IMR-90 (cell line): ENCODE measurements around the gene PGLYRP3. TPM values are rescaled to one million over a fixed set of nuclear protein-coding genes. Genes with fewer than 3 reads are reported as not detected.

Source experiments
- ATAC-seq: fragments of 200-7000 bp; cut with Tn5 transposase; 2 replicates; pipeline ENCODE4 v1.9.1; 2020; ENCODE audit warnings: low read depth, mild to moderate bottlenecking, moderate library complexity
- BruUV-seq: library from RNA; stranded (reverse); fragments of 400-500 nt; replicated peaks from 2 replicates; lab custom pipeline; 2021; lab: Mats Ljungman, UMichigan
- CTCF ChIA-PET: fragments of 300-600 bp; formaldehyde crosslinking; extraction: SDS; loops from one replicate; lab custom pipeline; 2021; ENCODE audit warnings: antibody characterized with exemption; lab: Yijun Ruan, JAX
- POLR2A ChIA-PET: fragments of 300-600 bp; sonication (Branson Sonifier 250); formaldehyde crosslinking; loops from one replicate; lab custom pipeline; 2022; ENCODE audit warnings: antibody characterized with exemption; ENCODE audit not compliant: unreplicated experiment; lab: Charles Lee
- DNase-seq: peaks from one replicate; pipeline ENCODE4 v3.0.0; 2013
- H2AFZ ChIP-seq: replicated peaks from 2 replicates; pipeline ENCODE3; 2013; ENCODE audit warnings: low read length, mild to moderate bottlenecking; ENCODE audit not compliant: poor library complexity
- H2AK5ac ChIP-seq: 2 replicates; pipeline ENCODE4 v1.6.1; 2013; ENCODE audit warnings: low read depth, low read length, inconsistent platforms
- H2AK9ac ChIP-seq: replicated peaks from 2 replicates; pipeline ENCODE3; 2013; ENCODE audit warnings: mild to moderate bottlenecking, low read depth, low read length, moderate library complexity; ENCODE audit not compliant: poor library complexity
- H2BK120ac ChIP-seq: 2 replicates; pipeline ENCODE4 v1.6.1; 2013; ENCODE audit warnings: low read depth, low read length, inconsistent platforms
- H2BK15ac ChIP-seq: 3 replicates; pipeline ENCODE4 v1.6.1; 2013; ENCODE audit warnings: low read depth, low read length, inconsistent platforms
- H2BK20ac ChIP-seq: 2 replicates; pipeline ENCODE4 v1.6.1; 2013; ENCODE audit warnings: low read depth, mild to moderate bottlenecking, inconsistent platforms, low read length, moderate library complexity
- H2BK5ac ChIP-seq: 2 replicates; pipeline ENCODE4 v1.6.1; 2013; ENCODE audit warnings: mild to moderate bottlenecking, low read depth, low read length, inconsistent platforms; ENCODE audit not compliant: poor library complexity, severe bottlenecking
- H3K14ac ChIP-seq: replicated peaks from 2 replicates; pipeline ENCODE4 v1.6.1; 2013; ENCODE audit warnings: low read depth, low read length, inconsistent platforms
- H3K18ac ChIP-seq: 2 replicates; pipeline ENCODE4 v1.6.1; 2013; ENCODE audit warnings: low read depth, low read length, control low read depth
- H3K23ac ChIP-seq: 2 replicates; pipeline ENCODE4 v1.6.1; 2013; ENCODE audit warnings: low read depth, low read length, inconsistent platforms
- H3K27ac ChIP-seq: 2 replicates; pipeline ENCODE4 v1.5.1; 2013; ENCODE audit warnings: mild to moderate bottlenecking, control low read depth, low read length; ENCODE audit not compliant: insufficient read depth
- H3K27me3 ChIP-seq: 2 replicates; pipeline ENCODE4 v1.6.1; 2013; ENCODE audit warnings: low read length; ENCODE audit not compliant: control insufficient read depth, insufficient read depth
- H3K36me3 ChIP-seq: 2 replicates; pipeline ENCODE4 v1.6.1; 2013; ENCODE audit warnings: low read length, mixed read lengths; ENCODE audit not compliant: control insufficient read depth, insufficient read depth
- H3K4ac ChIP-seq: 2 replicates; pipeline ENCODE4 v1.6.1; 2013; ENCODE audit warnings: low read depth, low read length, inconsistent platforms
- H3K4me1 ChIP-seq: 2 replicates; pipeline ENCODE4 v1.6.1; 2013; ENCODE audit warnings: low read length, mixed read lengths; ENCODE audit not compliant: control insufficient read depth, insufficient read depth
- H3K4me2 ChIP-seq: 2 replicates; pipeline ENCODE4 v1.6.1; 2013; ENCODE audit warnings: low read depth, mild to moderate bottlenecking, control low read depth, low read length, moderate library complexity
- H3K4me3 ChIP-seq: 2 replicates; pipeline ENCODE4 v1.5.1; 2013; ENCODE audit warnings: low read depth, mild to moderate bottlenecking, control low read depth, low read length, moderate library complexity; ENCODE audit not compliant: insufficient read depth
- H3K56ac ChIP-seq: 2 replicates; pipeline ENCODE4 v1.6.1; 2013; ENCODE audit warnings: low read length, inconsistent platforms; ENCODE audit not compliant: insufficient read depth; ENCODE audit errors: extremely low read depth
- H3K79me1 ChIP-seq, 2 experiments: 2 replicates each; pipeline ENCODE4 v1.6.1; 2013; ENCODE audit warnings: low read length in 2 of 2, inconsistent platforms in 1 of 2, low read depth in 1 of 2
- H3K9ac ChIP-seq: 2 replicates; pipeline ENCODE4 v1.6.1; 2013; ENCODE audit warnings: low read depth, low read length, control low read depth
- H3K9me1 ChIP-seq: 2 replicates; pipeline ENCODE4 v1.6.1; 2013; ENCODE audit warnings: low read length, inconsistent platforms; ENCODE audit not compliant: insufficient read depth
- H3K9me3 ChIP-seq: 2 replicates; pipeline ENCODE4 v1.6.1; 2013; ENCODE audit warnings: low read length; ENCODE audit not compliant: control insufficient read depth, insufficient read depth
- H4K20me1 ChIP-seq: 2 replicates; pipeline ENCODE4 v1.6.1; 2013; ENCODE audit warnings: low read length, inconsistent platforms; ENCODE audit not compliant: insufficient read depth
- H4K5ac ChIP-seq: 2 replicates; pipeline ENCODE4 v1.6.1; 2013; ENCODE audit warnings: mild to moderate bottlenecking, low read depth, low read length, control low read depth
- H4K8ac ChIP-seq, 2 experiments: 2 replicates each; pipeline ENCODE4 v1.6.1; 2013; ENCODE audit warnings: low read depth in 2 of 2, low read length in 2 of 2, control low read depth in 1 of 2, inconsistent platforms in 1 of 2
- H4K91ac ChIP-seq: 2 replicates; pipeline ENCODE4 v1.6.1; 2013; ENCODE audit warnings: low read depth, low read length, inconsistent platforms; ENCODE audit not compliant: insufficient read depth
- BHLHE40 ChIP-seq: fragments of 150-350 bp; IDR thresholded peaks from 2 replicates; pipeline ENCODE4 v1.6.1; 2016; ENCODE audit warnings: mild to moderate bottlenecking, low read depth, low read length
- CHD1 ChIP-seq: IDR thresholded peaks from 2 replicates; pipeline ENCODE4 v1.6.1; 2012; ENCODE audit warnings: low read depth, low read length, improper control_type of control experiment
- CTCF ChIP-seq: conservative IDR thresholded peaks from 2 replicates; pipeline ENCODE4 v1.5.1; 2012; ENCODE audit warnings: mild to moderate bottlenecking, low read depth, low read length, improper control_type of control experiment
- ELK1 ChIP-seq: fragments of 150-350 bp; IDR thresholded peaks from 2 replicates; pipeline ENCODE4 v1.6.1; 2016; ENCODE audit warnings: low read depth, mild to moderate bottlenecking, low read length, moderate library complexity, borderline replicate concordance
- FOS ChIP-seq: fragments of 150-350 bp; IDR thresholded peaks from 2 replicates; pipeline ENCODE4 v1.6.1; 2016; ENCODE audit warnings: low read depth, low read length
- MXI1 ChIP-seq: IDR thresholded peaks from 2 replicates; pipeline ENCODE4 v1.6.1; 2012; ENCODE audit warnings: low read depth, mild to moderate bottlenecking, low read length, moderate library complexity, borderline replicate concordance
- NFE2L2 ChIP-seq: fragments of 150-350 bp; IDR thresholded peaks from 2 replicates; pipeline ENCODE4 v1.6.1; 2016; ENCODE audit warnings: low read depth, mild to moderate bottlenecking, low read length
- POLR2A ChIP-seq: IDR thresholded peaks from 2 replicates; pipeline ENCODE4 v1.6.1; 2012; ENCODE audit warnings: mild to moderate bottlenecking, low read depth, low read length
- RAD21 ChIP-seq: IDR thresholded peaks from 2 replicates; pipeline ENCODE4 v1.6.1; 2012; ENCODE audit warnings: low read length, improper control_type of control experiment
- SMC3 ChIP-seq: fragments of 150-350 bp; IDR thresholded peaks from 2 replicates; pipeline ENCODE4 v1.6.1; 2016; ENCODE audit warnings: low read depth, mild to moderate bottlenecking, antibody characterized with exemption, low read length, moderate library complexity
- WGBS, 2 experiments: methylation state at CpG; one replicate each; pipeline versions ENCODE4 v1.1.5 to v1.1.7; 2013; ENCODE audit warnings: missing lambda C conversion rate in 2 of 2; ENCODE audit not compliant: insufficient read length in 1 of 2; ENCODE audit errors: extremely low coverage in 2 of 2; 5-methylcytosine and 5-hydroxymethylcytosine counted together
- dilution Hi-C: fragments of 300-500 bp; cut with HindIII; formaldehyde crosslinking; loops from one replicate; pipeline ENCODE4 v1.14.3; 2018; ENCODE audit warnings: low sequenced_read_pairs; ENCODE audit not compliant: unreplicated experiment
- in situ Hi-C: fragments of 300-500 bp; cut with MboI; formaldehyde crosslinking; loops from 3 replicates; pipeline ENCODE4 v1.14.3; 2019; ENCODE audit warnings: low sequenced_read_pairs, inconsistent platforms, mixed read lengths
- intact Hi-C: fragments of 100-400 bp; cut with micrococcal nuclease; formaldehyde crosslinking; loops from 2 replicates; pipeline ENCODE4 v1.10.0; 2022
- polyA plus RNA-seq, 3 experiments: library from polyadenylated mRNA; depleted of rRNA; stranded (reverse); fragments of >200 nt; gene quantifications; 2 replicates each; pipeline ENCODE4 v1.2.3, GENCODE V29; 2012; ENCODE audit warnings: low replicate concordance in 1 of 3
- total RNA-seq: library from RNA; depleted of rRNA; stranded (reverse); fragments of >200 nt; gene quantifications from 2 replicates; pipeline ENCODE4 v1.2.3, GENCODE V29; 2012
- TF ChIP-seq, protein P1 (sequence below): fragments of 150-350 bp; IDR thresholded peaks from 2 replicates; pipeline ENCODE4 v1.6.1; 2017; ENCODE audit warnings: mild to moderate bottlenecking, antibody characterized with exemption, low read length, low read depth

The PGLYRP3 gene
- total and polyA plus RNA-seq, 2 of the 4 experiments (the other 2 are of a cell fraction), result not detected

DNA sequence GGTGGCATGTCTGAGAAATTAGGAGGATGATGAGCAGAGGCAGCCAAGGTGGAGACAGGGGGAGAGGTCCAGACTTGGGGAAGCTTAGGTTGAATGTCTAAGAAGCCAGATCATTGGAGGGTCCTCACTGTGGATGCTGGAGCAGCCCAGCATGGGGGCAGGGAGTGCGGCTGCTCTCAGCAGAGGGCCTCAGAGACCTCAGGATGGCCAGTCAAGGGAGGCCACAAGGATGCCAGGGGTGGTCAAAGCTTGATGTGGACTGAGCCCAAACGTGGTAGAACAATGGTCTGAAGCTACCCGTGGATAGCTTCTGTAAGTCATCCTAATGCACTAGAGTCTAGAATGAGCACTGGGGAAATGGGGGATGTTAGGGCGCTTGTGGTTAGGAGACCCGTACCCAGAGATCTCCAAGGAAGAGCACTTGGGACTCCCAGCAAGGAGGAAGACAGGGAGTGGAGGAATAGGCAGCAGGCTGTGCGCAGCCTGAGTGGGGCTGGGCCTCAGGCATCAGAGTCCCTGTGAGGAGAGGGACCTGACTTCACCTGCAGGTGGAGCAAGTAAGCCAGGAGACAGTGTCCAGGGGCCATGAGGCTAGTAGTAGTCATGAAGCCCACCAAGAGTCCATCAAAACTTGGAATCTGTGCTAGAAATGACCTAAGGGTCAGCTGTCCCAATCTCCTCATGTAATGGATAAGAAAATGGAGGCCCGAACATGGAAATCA is 40.6 kb upstream of the PGLYRP3 start:
- no peak overlapping the region for H2BK5ac ChIP-seq
- no peak overlapping the region for H3K9ac ChIP-seq
- no peak overlapping the region for H3K23ac ChIP-seq
- no peak overlapping the region for H3K4me2 ChIP-seq
- H3K56ac ChIP-seq, result no peak overlapping the region
- TF ChIP-seq, protein P1, sequence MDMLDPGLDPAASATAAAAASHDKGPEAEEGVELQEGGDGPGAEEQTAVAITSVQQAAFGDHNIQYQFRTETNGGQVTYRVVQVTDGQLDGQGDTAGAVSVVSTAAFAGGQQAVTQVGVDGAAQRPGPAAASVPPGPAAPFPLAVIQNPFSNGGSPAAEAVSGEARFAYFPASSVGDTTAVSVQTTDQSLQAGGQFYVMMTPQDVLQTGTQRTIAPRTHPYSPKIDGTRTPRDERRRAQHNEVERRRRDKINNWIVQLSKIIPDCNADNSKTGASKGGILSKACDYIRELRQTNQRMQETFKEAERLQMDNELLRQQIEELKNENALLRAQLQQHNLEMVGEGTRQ, result no peak
- TF ChIP-seq NFE2L2 (no peak), ELK1 (no peak), SMC3 (no peak), RAD21 (peak; percentile 20; the same call in 1 of the 2 replicates), FOS (no peak), BHLHE40 (no peak), CHD1 (no peak), CTCF (peak; percentile 29; the same call in 1 of the 2 replicates), MXI1 (no peak), POLR2A (no peak)
- H3K36me3 ChIP-seq, result no peaks in the 10 kb centered on the region
- WGBS, 2 experiments, result 49% methylated on average over 3 of the region's 7 CpGs; no CpG with 5 or more reads in 1 of the 2 experiments
- no peak overlapping the region for H3K18ac ChIP-seq
- no peak overlapping the region for H3K4ac ChIP-seq
- dilution Hi-C loops, result no loop called here
- ATAC-seq, result 0 out of 2 replicates have a peak, but pooled peaks have one; percentile 33
- no peak overlapping the region for H2BK120ac ChIP-seq
- H4K91ac ChIP-seq, result no peak overlapping the region
- no peaks in the 10 kb centered on the region for H3K4me1 ChIP-seq
- no peak overlapping the region for H2AFZ ChIP-seq
- CTCF ChIA-PET, result interaction anchor here (0.7 to 3.8 kb wide), 10 partner anchors 10 to 217 kb away, joined by 3 to 41 read pairs (median 4); no protein-coding TSS in a partner anchor
- in situ Hi-C loops, result no loop called here
- H2BK20ac ChIP-seq, result no peak overlapping the region
- H3K9me1 ChIP-seq, result no peaks in the 10 kb centered on the region
- BruUV-seq, result no TSS peak
- no peaks in the 10 kb centered on the region for H3K9me3 ChIP-seq
- H3K79me1 ChIP-seq, result no peaks in the 10 kb centered on the region
- DNase-seq, result no peak
- no peak overlapping the region for H3K27ac ChIP-seq
- no peak overlapping the region for H4K8ac ChIP-seq
- no peak overlapping the region for H2BK15ac ChIP-seq
- no peak overlapping the region for H3K4me3 ChIP-seq
- no peak overlapping the region for H2AK9ac ChIP-seq
- POLR2A ChIA-PET, result no interaction called here
- H4K20me1 ChIP-seq, result no peaks in the 10 kb centered on the region
- intact Hi-C loops, result no loop called here
- H2AK5ac ChIP-seq, result no peak overlapping the region
- peaks cover 5% of the 10 kb centered on the region; the same call in 1 of the 2 replicates for H3K27me3 ChIP-seq
- no peak overlapping the region for H3K14ac ChIP-seq
- H4K5ac ChIP-seq, result no peak overlapping the region
